Caco-2 (cell line): ENCODE results near the gene SGCD. TPM values are rescaled to one million over a fixed set of nuclear protein-coding genes. Genes with fewer than 3 reads are reported as not detected.

Experiments used
- BruUV-seq: library from RNA; stranded (reverse); fragments of 400-500 nt; replicated peaks from 2 replicates; lab custom pipeline; 2021; lab: Mats Ljungman, UMichigan
- CTCF ChIA-PET: fragments of 300-600 bp; sonication (Branson Sonifier 250); formaldehyde crosslinking; loops from one replicate; lab custom pipeline; 2022; ENCODE audit warnings: antibody characterized with exemption; lab: Charles Lee
- POLR2A ChIA-PET: fragments of 300-600 bp; sonication (Branson Sonifier 250); formaldehyde crosslinking; loops from one replicate; lab custom pipeline; 2022; ENCODE audit warnings: antibody characterized with exemption; lab: Charles Lee
- DNase-seq, 2 experiments: peaks; one replicate each; pipeline versions ENCODE4 v3.0.0 to v3.0.0-alpha.2; 2020 to 2022
- H3K27me3 ChIP-seq: replicated peaks from 2 replicates; pipeline ENCODE4 v1.6.0; 2011; ENCODE audit warnings: low read length; ENCODE audit not compliant: control insufficient read depth, insufficient read depth
- H3K36me3 ChIP-seq: 2 replicates; pipeline ENCODE4 v1.5.1; 2011; ENCODE audit warnings: low read length; ENCODE audit not compliant: control insufficient read depth, insufficient read depth
- H3K4me1 ChIP-seq: fragments of 250-450 bp; sonication (Bioruptor Pico); 2 replicates; pipeline ENCODE4 v1.5.1; 2020; ENCODE audit warnings: mild to moderate bottlenecking
- H3K4me3 ChIP-seq: 2 replicates; pipeline ENCODE4 v1.5.1; 2011; ENCODE audit warnings: low read depth, mild to moderate bottlenecking, control low read depth, low read length
- H3K9me3 ChIP-seq: fragments of 250-450 bp; sonication (Bioruptor Pico); 2 replicates; pipeline ENCODE4 v1.5.1; 2020; ENCODE audit warnings: mild to moderate bottlenecking, moderate library complexity
- H3K27ac Mint-ChIP-seq: one replicate; pipeline ENCODE4 v1.8.0; 2022; ENCODE audit warnings: mixed read lengths; ENCODE audit not compliant: unreplicated experiment
- H3K27me3 Mint-ChIP-seq: one replicate; pipeline ENCODE4 v1.8.0; 2022; ENCODE audit warnings: mixed read lengths; ENCODE audit not compliant: insufficient read depth, unreplicated experiment
- H3K36me3 Mint-ChIP-seq: one replicate; pipeline ENCODE4 v1.8.0; 2022; ENCODE audit warnings: mild to moderate bottlenecking, mixed read lengths; ENCODE audit not compliant: insufficient read depth, unreplicated experiment
- H3K4me1 Mint-ChIP-seq: one replicate; pipeline ENCODE4 v1.8.0; 2022; ENCODE audit warnings: low read depth, mixed read lengths; ENCODE audit not compliant: unreplicated experiment
- H3K4me3 Mint-ChIP-seq: one replicate; pipeline ENCODE4 v1.8.0; 2022; ENCODE audit warnings: mild to moderate bottlenecking, moderate library complexity, mixed read lengths; ENCODE audit not compliant: unreplicated experiment
- H3K9me3 Mint-ChIP-seq: one replicate; pipeline ENCODE4 v1.8.0; 2022; ENCODE audit warnings: mixed read lengths; ENCODE audit not compliant: unreplicated experiment
- CTCF ChIP-seq, 2 experiments: fragments of 200-600 bp in 1 of 2; IDR thresholded peaks; 1 replicate in 1 of 2; 2 replicates in 1 of 2; pipeline versions ENCODE4 v1.5.1 to v1.8.0; 2011 to 2022; ENCODE audit warnings: antibody characterized with exemption in 1 of 2, control low read depth in 1 of 2, inconsistent platforms in 1 of 2, low read depth in 1 of 2, low read length in 1 of 2, mild to moderate bottlenecking in 1 of 2, moderate library complexity in 1 of 2; ENCODE audit not compliant: insufficient read depth in 1 of 2, severe bottlenecking in 1 of 2, unreplicated experiment in 1 of 2
- intact Hi-C: fragments of 100-400 bp; cut with micrococcal nuclease; formaldehyde crosslinking; loops from one replicate; pipeline ENCODE4 v1.10.0; 2022; ENCODE audit not compliant: unreplicated experiment
- total RNA-seq: library from RNA; stranded (reverse); gene quantifications from 2 replicates; pipeline ENCODE4 v1.2.3, GENCODE V29; 2022

Gene SGCD
- total RNA-seq, 1 experiment from 2014 or later: 0.20 TPM

DNA sequence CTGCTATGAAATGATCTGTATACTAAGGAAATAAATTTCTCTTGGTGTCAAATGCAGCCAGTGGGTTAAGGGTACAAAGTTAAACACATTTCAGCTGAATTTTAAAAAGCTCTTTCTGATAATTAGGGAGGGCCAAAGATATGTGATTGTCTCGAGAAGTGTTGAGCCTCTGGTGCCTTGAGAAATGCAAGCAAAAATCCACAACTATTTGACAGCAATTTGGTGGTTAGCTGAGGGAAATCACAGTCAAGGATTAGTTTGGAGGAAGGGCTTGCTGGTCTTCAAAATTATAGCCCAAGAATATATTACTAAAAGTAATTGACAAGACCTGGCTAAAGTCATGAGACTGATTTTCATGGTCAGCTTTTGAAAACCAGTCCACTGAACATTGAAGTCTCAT lies 267.4 kb downstream of the SGCD start:
- ChIA-PET POLR2A (no interaction called here), CTCF (no interaction called here)
- Mint-ChIP-seq H3K9me3 (no peaks in the 10 kb centered on the region), H3K36me3 (no peaks in the 10 kb centered on the region), H3K27me3 (no peaks in the 10 kb centered on the region), H3K4me3 (no peak overlapping the region), H3K4me1 (no peaks in the 10 kb centered on the region), H3K27ac (no peak overlapping the region)
- BruUV-seq: no TSS peak
- intact Hi-C loops: no loop called here
- DNase-seq: no peak
- Histone ChIP-seq H3K27me3 (no peaks in the 10 kb centered on the region), H3K36me3 (no peaks in the 10 kb centered on the region), H3K9me3 (no peaks in the 10 kb centered on the region), H3K4me1 (no peaks in the 10 kb centered on the region), H3K4me3 (no peak overlapping the region)
- no peak for TF ChIP-seq CTCF (IDR thresholded peaks at IDR 0.05; ENCODE audit: insufficient read depth in 1 of 2, low read depth in 1 of 2, low read length in 1 of 2, severe bottlenecking in 1 of 2, unreplicated experiment in 1 of 2)

DNA sequence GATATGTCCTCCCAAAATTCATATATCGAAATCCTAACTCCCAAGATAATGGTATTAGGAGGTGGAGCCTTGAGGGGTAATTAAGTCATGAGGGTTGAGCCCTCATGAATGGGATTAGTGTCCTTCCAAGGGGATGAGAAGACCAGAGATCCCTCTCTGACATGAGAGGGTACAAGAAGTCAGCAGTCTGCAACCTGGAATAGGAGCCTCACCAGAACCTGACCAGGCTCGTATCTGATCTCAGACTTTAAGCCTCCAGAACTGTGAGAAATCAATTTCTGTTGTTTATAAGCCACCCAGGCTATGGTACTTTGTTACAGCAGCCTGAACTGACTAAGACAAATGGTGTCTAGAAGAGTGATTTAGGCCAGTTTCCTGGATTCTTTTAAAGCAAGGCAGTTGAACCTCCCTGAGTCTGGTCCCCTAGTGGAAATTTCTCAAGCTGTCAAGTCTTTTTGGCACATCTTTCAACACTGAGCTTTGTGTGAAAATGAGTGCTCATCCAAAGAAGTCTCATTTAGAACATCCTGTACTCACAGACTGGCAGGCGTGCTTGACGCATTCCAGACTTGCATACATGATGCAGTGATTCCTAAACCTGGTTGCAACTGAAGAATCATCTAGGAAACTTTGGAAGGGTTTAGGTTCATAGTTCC lies 268.3 kb downstream of the SGCD start:
- Mint-ChIP-seq H3K4me1 (no peaks in the 10 kb centered on the region), H3K36me3 (no peaks in the 10 kb centered on the region), H3K27me3 (no peaks in the 10 kb centered on the region), H3K9me3 (no peaks in the 10 kb centered on the region), H3K4me3 (no peak overlapping the region), H3K27ac (no peak overlapping the region)
- H3K4me3 ChIP-seq: no peak overlapping the region
- H3K4me1 ChIP-seq: no peaks in the 10 kb centered on the region
- H3K9me3 ChIP-seq: no peaks in the 10 kb centered on the region
- H3K36me3 ChIP-seq: no peaks in the 10 kb centered on the region
- POLR2A ChIA-PET: no interaction called here
- no peak for TF ChIP-seq CTCF (IDR thresholded peaks at IDR 0.05; ENCODE audit: insufficient read depth in 1 of 2, low read depth in 1 of 2, low read length in 1 of 2, severe bottlenecking in 1 of 2, unreplicated experiment in 1 of 2)
- BruUV-seq: no TSS peak
- intact Hi-C loops: no loop called here
- DNase-seq: no peak
- CTCF ChIA-PET: no interaction called here
- no peaks in the 10 kb centered on the region for H3K27me3 ChIP-seq

DNA sequence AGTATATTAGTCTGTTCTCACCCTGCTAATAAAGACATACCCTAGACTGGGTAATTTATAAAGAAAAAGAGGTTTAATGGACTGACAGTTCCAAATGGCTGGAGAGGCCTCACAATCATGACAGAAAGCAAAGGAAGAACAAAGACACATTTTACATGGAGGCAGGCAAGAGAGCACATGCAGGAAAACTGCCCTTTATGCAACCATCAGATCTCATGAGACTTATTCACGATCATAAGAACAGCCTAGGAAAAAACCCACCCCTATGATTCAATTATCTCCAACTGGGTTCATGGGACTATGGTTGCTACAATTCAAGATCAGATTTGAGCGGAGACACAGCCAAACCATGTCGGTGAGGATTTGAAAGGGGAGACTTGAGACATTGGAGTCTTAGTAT lies 270.3 kb downstream of the SGCD start:
- Mint-ChIP-seq H3K9me3 (peaks cover 18% of the 10 kb centered on the region), H3K4me1 (no peaks in the 10 kb centered on the region), H3K27me3 (no peaks in the 10 kb centered on the region), H3K27ac (no peak overlapping the region), H3K36me3 (no peaks in the 10 kb centered on the region), H3K4me3 (no peak overlapping the region)
- Histone ChIP-seq H3K4me1 (no peaks in the 10 kb centered on the region), H3K9me3 (0 out of 2 replicates have a peak, but pooled peaks cover 4% of the 10 kb centered on the region), H3K36me3 (no peaks in the 10 kb centered on the region), H3K27me3 (no peaks in the 10 kb centered on the region), H3K4me3 (no peak overlapping the region)
- intact Hi-C loops: no loop called here
- no peak for DNase-seq
- ChIA-PET POLR2A (no interaction called here), CTCF (no interaction called here)
- BruUV-seq: no TSS peak
- no peak for TF ChIP-seq CTCF (IDR thresholded peaks at IDR 0.05; ENCODE audit: insufficient read depth in 1 of 2, low read depth in 1 of 2, low read length in 1 of 2, severe bottlenecking in 1 of 2, unreplicated experiment in 1 of 2)
